ENCODE results near the gene PRSS38.
"Not testable (repeated sequence)": the region's sequence is repeated elsewhere in the genome, so short reads cannot be mapped to it uniquely, and the experiment has no call there.

DNA sequence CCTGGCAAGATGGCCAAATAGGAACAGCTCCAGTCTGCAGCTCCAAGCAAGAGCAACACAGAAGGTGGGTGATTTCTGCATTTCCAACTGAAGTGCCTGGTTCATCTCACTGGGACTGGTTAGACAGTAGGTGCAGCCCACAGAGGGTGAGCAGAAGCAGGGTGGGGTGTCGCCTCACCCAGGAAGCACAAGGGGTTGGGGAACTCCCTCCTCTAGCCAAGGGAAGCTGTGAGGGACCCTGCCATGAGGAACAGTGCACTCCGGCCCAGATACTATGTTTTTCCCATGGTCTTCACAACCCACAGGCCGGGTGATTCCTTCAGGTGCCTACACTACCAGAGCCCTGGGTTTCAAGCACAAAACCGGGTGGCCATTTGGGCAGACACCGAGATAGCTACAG, 56.4 kb downstream of the PRSS38 start:
- TF ChIP-seq POLR2A, EP300, POLR2AphosphoS5 (IDR thresholded peaks at IDR 0.05): not testable (repeated sequence)
- TF ChIP-seq, protein P1, sequence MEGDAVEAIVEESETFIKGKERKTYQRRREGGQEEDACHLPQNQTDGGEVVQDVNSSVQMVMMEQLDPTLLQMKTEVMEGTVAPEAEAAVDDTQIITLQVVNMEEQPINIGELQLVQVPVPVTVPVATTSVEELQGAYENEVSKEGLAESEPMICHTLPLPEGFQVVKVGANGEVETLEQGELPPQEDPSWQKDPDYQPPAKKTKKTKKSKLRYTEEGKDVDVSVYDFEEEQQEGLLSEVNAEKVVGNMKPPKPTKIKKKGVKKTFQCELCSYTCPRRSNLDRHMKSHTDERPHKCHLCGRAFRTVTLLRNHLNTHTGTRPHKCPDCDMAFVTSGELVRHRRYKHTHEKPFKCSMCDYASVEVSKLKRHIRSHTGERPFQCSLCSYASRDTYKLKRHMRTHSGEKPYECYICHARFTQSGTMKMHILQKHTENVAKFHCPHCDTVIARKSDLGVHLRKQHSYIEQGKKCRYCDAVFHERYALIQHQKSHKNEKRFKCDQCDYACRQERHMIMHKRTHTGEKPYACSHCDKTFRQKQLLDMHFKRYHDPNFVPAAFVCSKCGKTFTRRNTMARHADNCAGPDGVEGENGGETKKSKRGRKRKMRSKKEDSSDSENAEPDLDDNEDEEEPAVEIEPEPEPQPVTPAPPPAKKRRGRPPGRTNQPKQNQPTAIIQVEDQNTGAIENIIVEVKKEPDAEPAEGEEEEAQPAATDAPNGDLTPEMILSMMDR (IDR thresholded peaks at IDR 0.05), result not testable (repeated sequence)
